Fibroblast of lung (primary cell): ENCODE data around the gene DCST2.

Experiments
- CTCF ChIP-seq, 2 donors: IDR thresholded peaks in 1 of 2; conservative IDR thresholded peaks in 1 of 2; 1 replicate in 1 of 2; 2 replicates in 1 of 2; pipeline ENCODE4 v1.5.1; 2011 to 2012; ENCODE audit warnings: low read length in 2 of 2, control low read depth in 1 of 2, inconsistent platforms in 1 of 2, low read depth in 1 of 2, mild to moderate bottlenecking in 1 of 2
- EZH2 ChIP-seq: IDR thresholded peaks from 2 replicates; pipeline ENCODE4 v1.5.1; 2012; ENCODE audit warnings: low read length, control low read depth, mild to moderate bottlenecking; ENCODE audit errors: missing control alignments

- TF ChIP-seq CTCF (conservative IDR thresholded peaks at IDR 0.05 in 1 of 2, IDR thresholded peaks at IDR 0.05 in 1 of 2; ENCODE audit: low read depth in 1 of 2, low read length in 2 of 2) (no peak), EZH2 (no peak)
Observed at GRCh38 chr1:154974102-154974807, 59.3 kb downstream of the DCST2 start, which contains the start of gene CKS1B.
